ENCODE results near the gene HSPB6.

HSPB6 gene

GRCh38 chr19:35716801-35717664 is 39.8 kb downstream of the HSPB6 start:
- DNase-seq (ENCODE audit: low spot score), result peak; percentile 98

DNA sequence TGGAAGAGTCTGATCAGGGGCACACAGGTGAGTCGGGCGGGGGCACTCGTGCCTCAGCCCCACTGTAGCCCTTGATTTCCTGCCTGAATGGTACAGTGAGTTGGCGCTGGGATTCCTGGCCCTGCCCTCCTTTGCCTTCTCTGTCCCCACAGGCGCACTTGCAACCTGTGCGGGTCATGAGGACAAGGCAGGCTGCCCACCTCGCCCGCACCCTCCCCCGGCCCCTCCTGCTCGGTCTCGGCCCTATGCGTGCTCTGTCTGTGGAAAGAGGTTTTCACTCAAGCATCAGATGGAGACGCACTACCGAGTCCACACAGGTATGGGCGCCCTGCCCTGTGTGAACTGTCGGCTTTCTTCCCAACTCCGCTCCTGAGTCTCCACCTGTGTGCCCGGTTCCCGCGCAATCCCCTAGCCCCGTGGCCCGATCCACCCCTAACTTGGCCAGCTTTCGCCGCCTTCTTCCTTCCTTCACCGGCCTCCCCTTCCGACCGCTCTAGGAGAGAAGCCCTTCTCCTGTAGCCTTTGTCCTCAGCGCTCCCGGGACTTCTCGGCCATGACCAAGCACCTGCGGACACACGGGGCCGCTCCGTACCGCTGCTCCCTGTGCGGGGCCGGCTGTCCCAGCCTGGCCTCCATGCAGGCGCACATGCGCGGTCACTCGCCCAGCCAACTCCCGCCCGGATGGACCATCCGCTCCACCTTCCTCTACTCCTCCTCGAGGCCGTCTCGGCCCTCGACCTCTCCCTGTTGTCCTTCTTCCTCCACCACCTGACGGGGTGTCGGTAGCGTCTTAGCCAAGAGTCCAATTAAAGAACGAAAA is 40.6 kb downstream of the HSPB6 start:
- no peak for DNase-seq (ENCODE audit: low spot score)

GRCh38 chr19:35715355-35715809 is 41.4 kb downstream of the HSPB6 start:
- DNase-seq (ENCODE audit: low spot score), result no peak

GRCh38 chr19:35714601-35715354 is 42.1 kb downstream of the HSPB6 start:
- DNase-seq (ENCODE audit: low spot score), result no peak

- no peak for DNase-seq (ENCODE audit: low spot score)
Measured at GRCh38 chr19:35713904-35714495, 42.8 kb downstream of the HSPB6 start.

GRCh38 chr19:35713506-35713850 is 43.4 kb downstream of the HSPB6 start:
- no peak for DNase-seq (ENCODE audit: low spot score)

- peak; percentile 71 for DNase-seq (ENCODE audit: low spot score)
Measured at GRCh38 chr19:35712567-35713505, 44.0 kb downstream of the HSPB6 start.

DNA sequence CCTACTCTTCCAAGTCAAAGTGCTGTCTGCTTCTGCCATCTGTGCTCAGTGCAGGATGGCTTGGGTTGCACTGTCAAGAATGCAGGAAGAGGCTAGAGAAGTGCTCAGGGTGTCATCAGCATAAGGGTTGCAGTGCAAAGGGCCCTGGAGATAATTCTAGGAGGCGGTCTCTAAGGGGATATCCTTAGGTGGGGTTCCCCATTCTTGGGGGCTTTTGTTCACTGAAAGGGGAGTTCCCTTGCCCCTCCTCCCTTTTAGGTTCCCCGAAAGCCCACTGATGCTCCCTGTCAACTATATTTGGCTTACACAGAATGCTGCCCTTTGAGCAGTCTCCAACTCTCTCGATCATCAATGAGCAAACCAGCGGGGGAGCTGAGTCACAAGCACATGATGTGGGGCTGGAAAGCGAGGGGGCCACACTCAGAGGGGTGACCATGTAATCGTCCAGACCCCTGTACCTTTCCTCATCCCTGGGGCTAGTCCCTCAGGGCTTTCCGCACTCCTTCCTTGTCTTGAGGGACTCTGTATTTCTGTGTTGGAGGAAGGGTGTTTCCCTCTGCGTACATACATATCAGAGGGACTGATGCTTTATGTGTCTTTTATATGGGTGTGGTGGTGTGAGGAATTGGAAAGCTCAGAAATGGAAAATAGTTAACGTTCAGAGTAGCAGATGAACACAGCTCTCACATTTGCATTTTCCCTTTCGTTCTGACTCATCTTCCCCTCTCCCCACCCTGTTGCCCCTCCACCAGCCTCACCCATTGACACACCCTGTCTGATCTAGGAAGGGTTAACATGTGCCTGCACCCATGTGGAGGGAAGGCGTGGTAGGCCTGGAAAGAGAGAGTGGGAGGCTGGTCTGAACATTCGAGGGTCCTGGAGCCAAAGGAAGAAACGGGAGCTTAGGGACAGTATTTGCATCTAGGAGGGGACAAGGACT is 45.8 kb downstream of the HSPB6 start:
- DNase-seq (ENCODE audit: low spot score), result peak; percentile 70

DNA sequence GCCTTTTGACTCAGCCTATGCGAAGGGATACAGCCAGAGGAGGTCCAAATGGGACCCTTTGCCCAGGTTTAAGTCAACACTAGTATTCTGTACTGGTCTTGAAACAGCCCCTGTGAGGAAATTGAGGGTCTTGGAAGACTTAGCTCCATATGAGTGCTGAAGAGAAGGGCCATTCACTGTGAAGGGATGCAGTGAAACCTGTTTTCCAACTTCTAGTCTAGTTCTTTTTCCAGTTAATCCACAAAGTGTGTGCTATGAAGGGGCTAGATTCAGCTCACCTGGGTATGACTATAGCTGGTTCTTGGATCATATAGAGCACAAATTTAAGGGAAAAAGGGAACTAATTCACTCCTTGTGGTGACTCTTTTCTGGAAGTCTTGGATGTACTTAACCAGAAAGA is 48.4 kb downstream of the HSPB6 start:
- no peak for DNase-seq (ENCODE audit: low spot score)

Data from CD4-positive, alpha-beta T cell treated with Interleukin-15 for 4 hours (primary cell).